GM18858 (cell line): ENCODE data around the gene DESI2.

Experiments
- ATAC-seq: cut with Tn5 transposase; IDR thresholded peaks from one replicate; pipeline ENCODE4 v1.9.1; 2021; ENCODE audit not compliant: unreplicated experiment

The DESI2 gene

GRCh38 chr1:244652623-244653438 lies at the start of gene DESI2:
TSS of gene DESI2 (plus strand) at chr1:244653126. CDS start at chr1:244653314, 188 bp downstream.
- peak; percentile 94 for ATAC-seq

- no peak for ATAC-seq
These were observed 49.4 kb upstream of the DESI2 start for GRCh38 chr1:244603498-244603897.

- ATAC-seq, result no peak
These were observed 47.0 kb upstream of the DESI2 start for GRCh38 chr1:244605835-244606370.

- no peak for ATAC-seq
These were observed 38.7 kb upstream of the DESI2 start for GRCh38 chr1:244614113-244614836.

GRCh38 chr1:244614879-244615278 lies 38.0 kb upstream of the DESI2 start:
- no peak for ATAC-seq

GRCh38 chr1:244615301-244615700 lies 37.6 kb upstream of the DESI2 start:
- no peak for ATAC-seq

GRCh38 chr1:244626709-244627108 lies 26.2 kb upstream of the DESI2 start:
- ATAC-seq, result no peak

- ATAC-seq, result no peak
These were observed 24.1 kb upstream of the DESI2 start for GRCh38 chr1:244628789-244629188.

- ATAC-seq, result no peak
These were observed 19.8 kb upstream of the DESI2 start for GRCh38 chr1:244633140-244633539.

- ATAC-seq, result no peak
These were observed 18.4 kb upstream of the DESI2 start for GRCh38 chr1:244634546-244634945.

- no peak for ATAC-seq
These were observed 16.3 kb upstream of the DESI2 start for GRCh38 chr1:244636488-244637259.

GRCh38 chr1:244639561-244639960 lies 13.4 kb upstream of the DESI2 start:
- no peak for ATAC-seq

- ATAC-seq, result no peak
These were observed 12.0 kb upstream of the DESI2 start for GRCh38 chr1:244640917-244641316.

- ATAC-seq, result no peak
These were observed 10.4 kb upstream of the DESI2 start for GRCh38 chr1:244642526-244642925.

GRCh38 chr1:244642988-244643387 lies 9.9 kb upstream of the DESI2 start:
- no peak for ATAC-seq

- no peak for ATAC-seq
These were observed 7.5 kb upstream of the DESI2 start for GRCh38 chr1:244645414-244645813.

- no peak for ATAC-seq
These were observed 7.0 kb upstream of the DESI2 start for GRCh38 chr1:244645890-244646289.

- ATAC-seq, result no peak
These were observed 5.1 kb upstream of the DESI2 start for GRCh38 chr1:244647819-244648218.

GRCh38 chr1:244651956-244652622 lies 837 bp upstream of the DESI2 start:
- no peak for ATAC-seq

- no peak for ATAC-seq
These were observed 647 bp downstream of the DESI2 start for GRCh38 chr1:244653439-244654107.
